Measurements from ENCODE around the gene FBXW7.

- TF ChIP-seq, protein P1, sequence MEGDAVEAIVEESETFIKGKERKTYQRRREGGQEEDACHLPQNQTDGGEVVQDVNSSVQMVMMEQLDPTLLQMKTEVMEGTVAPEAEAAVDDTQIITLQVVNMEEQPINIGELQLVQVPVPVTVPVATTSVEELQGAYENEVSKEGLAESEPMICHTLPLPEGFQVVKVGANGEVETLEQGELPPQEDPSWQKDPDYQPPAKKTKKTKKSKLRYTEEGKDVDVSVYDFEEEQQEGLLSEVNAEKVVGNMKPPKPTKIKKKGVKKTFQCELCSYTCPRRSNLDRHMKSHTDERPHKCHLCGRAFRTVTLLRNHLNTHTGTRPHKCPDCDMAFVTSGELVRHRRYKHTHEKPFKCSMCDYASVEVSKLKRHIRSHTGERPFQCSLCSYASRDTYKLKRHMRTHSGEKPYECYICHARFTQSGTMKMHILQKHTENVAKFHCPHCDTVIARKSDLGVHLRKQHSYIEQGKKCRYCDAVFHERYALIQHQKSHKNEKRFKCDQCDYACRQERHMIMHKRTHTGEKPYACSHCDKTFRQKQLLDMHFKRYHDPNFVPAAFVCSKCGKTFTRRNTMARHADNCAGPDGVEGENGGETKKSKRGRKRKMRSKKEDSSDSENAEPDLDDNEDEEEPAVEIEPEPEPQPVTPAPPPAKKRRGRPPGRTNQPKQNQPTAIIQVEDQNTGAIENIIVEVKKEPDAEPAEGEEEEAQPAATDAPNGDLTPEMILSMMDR (tag by site-specific recombination; IDR thresholded peaks at IDR 0.05) = no peak
- TF ChIP-seq, protein P2, sequence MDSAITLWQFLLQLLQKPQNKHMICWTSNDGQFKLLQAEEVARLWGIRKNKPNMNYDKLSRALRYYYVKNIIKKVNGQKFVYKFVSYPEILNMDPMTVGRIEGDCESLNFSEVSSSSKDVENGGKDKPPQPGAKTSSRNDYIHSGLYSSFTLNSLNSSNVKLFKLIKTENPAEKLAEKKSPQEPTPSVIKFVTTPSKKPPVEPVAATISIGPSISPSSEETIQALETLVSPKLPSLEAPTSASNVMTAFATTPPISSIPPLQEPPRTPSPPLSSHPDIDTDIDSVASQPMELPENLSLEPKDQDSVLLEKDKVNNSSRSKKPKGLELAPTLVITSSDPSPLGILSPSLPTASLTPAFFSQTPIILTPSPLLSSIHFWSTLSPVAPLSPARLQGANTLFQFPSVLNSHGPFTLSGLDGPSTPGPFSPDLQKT (IDR thresholded peaks at IDR 0.05; ENCODE audit: borderline replicate concordance, low read depth, low read length) = no peak
- TF ChIP-seq MEIS1 (CRISPR knock-in tag; IDR thresholded peaks at IDR 0.05; ENCODE audit: borderline replicate concordance) (no peak), RBAK (tag by site-specific recombination; IDR thresholded peaks at IDR 0.05) (no peak), ZNF404 (tag by site-specific recombination; IDR thresholded peaks at IDR 0.05) (no peak), TCF7L2 (IDR thresholded peaks at IDR 0.05; ENCODE audit: borderline replicate concordance, low read depth, low read length) (no peak), TRIM28 (IDR thresholded peaks at IDR 0.05; ENCODE audit: borderline replicate concordance, low read length) (no peak), ZNF274 (IDR thresholded peaks at IDR 0.05; ENCODE audit: low read length) (no peak), ZNF274 (tag by site-specific recombination; IDR thresholded peaks at IDR 0.05; ENCODE audit: borderline replicate concordance) (no peak), ZNF19 (tag by site-specific recombination; IDR thresholded peaks at IDR 0.05; ENCODE audit: low read depth) (no peak), ZNF138 (tag by site-specific recombination; IDR thresholded peaks at IDR 0.05; ENCODE audit: borderline replicate concordance) (no peak)
- TF ChIP-seq, protein P3, sequence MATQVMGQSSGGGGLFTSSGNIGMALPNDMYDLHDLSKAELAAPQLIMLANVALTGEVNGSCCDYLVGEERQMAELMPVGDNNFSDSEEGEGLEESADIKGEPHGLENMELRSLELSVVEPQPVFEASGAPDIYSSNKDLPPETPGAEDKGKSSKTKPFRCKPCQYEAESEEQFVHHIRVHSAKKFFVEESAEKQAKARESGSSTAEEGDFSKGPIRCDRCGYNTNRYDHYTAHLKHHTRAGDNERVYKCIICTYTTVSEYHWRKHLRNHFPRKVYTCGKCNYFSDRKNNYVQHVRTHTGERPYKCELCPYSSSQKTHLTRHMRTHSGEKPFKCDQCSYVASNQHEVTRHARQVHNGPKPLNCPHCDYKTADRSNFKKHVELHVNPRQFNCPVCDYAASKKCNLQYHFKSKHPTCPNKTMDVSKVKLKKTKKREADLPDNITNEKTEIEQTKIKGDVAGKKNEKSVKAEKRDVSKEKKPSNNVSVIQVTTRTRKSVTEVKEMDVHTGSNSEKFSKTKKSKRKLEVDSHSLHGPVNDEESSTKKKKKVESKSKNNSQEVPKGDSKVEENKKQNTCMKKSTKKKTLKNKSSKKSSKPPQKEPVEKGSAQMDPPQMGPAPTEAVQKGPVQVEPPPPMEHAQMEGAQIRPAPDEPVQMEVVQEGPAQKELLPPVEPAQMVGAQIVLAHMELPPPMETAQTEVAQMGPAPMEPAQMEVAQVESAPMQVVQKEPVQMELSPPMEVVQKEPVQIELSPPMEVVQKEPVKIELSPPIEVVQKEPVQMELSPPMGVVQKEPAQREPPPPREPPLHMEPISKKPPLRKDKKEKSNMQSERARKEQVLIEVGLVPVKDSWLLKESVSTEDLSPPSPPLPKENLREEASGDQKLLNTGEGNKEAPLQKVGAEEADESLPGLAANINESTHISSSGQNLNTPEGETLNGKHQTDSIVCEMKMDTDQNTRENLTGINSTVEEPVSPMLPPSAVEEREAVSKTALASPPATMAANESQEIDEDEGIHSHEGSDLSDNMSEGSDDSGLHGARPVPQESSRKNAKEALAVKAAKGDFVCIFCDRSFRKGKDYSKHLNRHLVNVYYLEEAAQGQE (tag by site-specific recombination; IDR thresholded peaks at IDR 0.05) = no peak
Measured at GRCh38 chr4:152331042-152331441, 204.8 kb downstream of the FBXW7 start.
